ENCODE results near the gene PDRG1. TPM values are rescaled to one million over a fixed set of nuclear protein-coding genes. Genes with fewer than 3 reads are reported as not detected.

PDRG1 gene
- polyA plus RNA-seq, 3 donors: 3.5 to 4.4 (median 3.7) TPM

- intact Hi-C loops (cut with micrococcal nuclease): no loop called here
- WGBS (ENCODE audit: insufficient coverage): 92% methylated on average over 6 of the region's 9 CpGs
- Histone ChIP-seq H2AFZ (ENCODE audit: insufficient read depth, low read depth, low read length, poor library complexity, severe bottlenecking) (no peak overlapping the region), H3K9me3 (replicated peaks in 1 of 2; ENCODE audit: control insufficient read depth in 1 of 2, insufficient read depth in 1 of 2, low read length in 2 of 2) (no peaks in the 10 kb centered on the region), H3K27me3 (ENCODE audit: control insufficient read depth in 2 of 2, insufficient read depth in 2 of 2, low read length in 2 of 2) (no peaks in the 10 kb centered on the region), H4K20me1 (ENCODE audit: insufficient read depth, low read length) (no peaks in the 10 kb centered on the region), H3K9ac (ENCODE audit: insufficient read depth, low read length, poor library complexity, severe bottlenecking) (no peak overlapping the region), H3K4me3 (replicated peaks in 1 of 3; ENCODE audit: low read depth in 2 of 3, low read length in 3 of 3) (no peak overlapping the region), H3K4me1 (ENCODE audit: control insufficient read depth in 1 of 2, insufficient read depth in 2 of 2, low read length in 2 of 2) (no peaks in the 10 kb centered on the region), H3K27ac (ENCODE audit: low read depth in 1 of 2, low read length in 2 of 2) (no peak overlapping the region), H3K36me3 (replicated peaks in 1 of 2; ENCODE audit: control insufficient read depth in 1 of 2, insufficient read depth in 2 of 2, low read length in 2 of 2) (no peaks in the 10 kb centered on the region), H3K4me2 (replicated peaks; ENCODE audit: extremely low read depth, low read length, poor library complexity, severe bottlenecking) (no peak overlapping the region), H3K79me2 (ENCODE audit: insufficient read depth, low read length) (no peaks in the 10 kb centered on the region)
- Mint-ChIP-seq H3K27me3 (ENCODE audit: low read depth in 3 of 3) (peaks cover 5 to 9% (median 8%) of the 10 kb centered on the region in 3 donors), H3K27ac (no peak overlapping the region), H3K36me3 (no peaks in the 10 kb centered on the region), H3K9me3 (peaks cover 0 to 1% (median 0%) of the 10 kb centered on the region in 7 donors), H3K4me3 (no peak overlapping the region), H3K4me1 (peaks cover 5% of the 10 kb centered on the region)
- no peak for DNase-seq
- TF ChIP-seq CTCF (IDR thresholded peaks at IDR 0.05): no peak
These were observed 26.2 kb downstream of the PDRG1 start for GRCh38 chr20:31925631-31926030.

GRCh38 chr20:31924561-31924960 lies 27.3 kb downstream of the PDRG1 start:
- no peaks in the 10 kb centered on the region for H3K79me2 ChIP-seq (ENCODE audit: insufficient read depth, low read length)
- no peak for DNase-seq
- Mint-ChIP-seq H3K27me3 (ENCODE audit: low read depth in 3 of 3) (peaks cover 7 to 10% (median 9%) of the 10 kb centered on the region in 3 donors), H3K36me3 (no peaks in the 10 kb centered on the region), H3K4me1 (peaks cover 5% of the 10 kb centered on the region), H3K4me3 (no peak overlapping the region), H3K9me3 (peaks cover 0 to 1% (median 0%) of the 10 kb centered on the region in 7 donors), H3K27ac (no peak overlapping the region)
- H2AFZ ChIP-seq (ENCODE audit: insufficient read depth, low read depth, low read length, poor library complexity, severe bottlenecking): no peak overlapping the region
- H3K9me3 ChIP-seq (replicated peaks in 1 of 2; ENCODE audit: control insufficient read depth in 1 of 2, insufficient read depth in 1 of 2, low read length in 2 of 2): no peaks in the 10 kb centered on the region
- intact Hi-C loops (cut with micrococcal nuclease): no loop called here
- H3K27me3 ChIP-seq (ENCODE audit: control insufficient read depth in 2 of 2, insufficient read depth in 2 of 2, low read length in 2 of 2): no peaks in the 10 kb centered on the region
- no peak overlapping the region for H3K4me2 ChIP-seq (replicated peaks; ENCODE audit: extremely low read depth, low read length, poor library complexity, severe bottlenecking)
- no peaks in the 10 kb centered on the region for H3K36me3 ChIP-seq (replicated peaks in 1 of 2; ENCODE audit: control insufficient read depth in 1 of 2, insufficient read depth in 2 of 2, low read length in 2 of 2)
- TF ChIP-seq CTCF (IDR thresholded peaks at IDR 0.05): no peak
- H3K27ac ChIP-seq (ENCODE audit: low read depth in 1 of 2, low read length in 2 of 2): no peak overlapping the region
- WGBS (ENCODE audit: insufficient coverage): 92% methylated on average over 4 of the region's 8 CpGs
- H3K9ac ChIP-seq (ENCODE audit: insufficient read depth, low read length, poor library complexity, severe bottlenecking): no peak overlapping the region
- no peaks in the 10 kb centered on the region for H3K4me1 ChIP-seq (ENCODE audit: control insufficient read depth in 1 of 2, insufficient read depth in 2 of 2, low read length in 2 of 2)
- no peaks in the 10 kb centered on the region for H4K20me1 ChIP-seq (ENCODE audit: insufficient read depth, low read length)
- no peak overlapping the region for H3K4me3 ChIP-seq (replicated peaks in 1 of 3; ENCODE audit: low read depth in 2 of 3, low read length in 3 of 3)
